GM19193 (cell line): ENCODE data around the gene EML6.

ENCODE experiments used
- POLR2A ChIP-seq: IDR thresholded peaks from 4 replicates; pipeline ENCODE4 v1.6.1; 2011; ENCODE audit not compliant: insufficient read depth, insufficient read length; ENCODE audit errors: extremely low read depth

EML6 gene

GRCh38 chr2:54912305-54912704 is 188.8 kb downstream of the EML6 start:
- no peak for TF ChIP-seq POLR2A

- TF ChIP-seq POLR2A, result no peak
These were observed 189.4 kb downstream of the EML6 start for GRCh38 chr2:54912893-54913292.

DNA sequence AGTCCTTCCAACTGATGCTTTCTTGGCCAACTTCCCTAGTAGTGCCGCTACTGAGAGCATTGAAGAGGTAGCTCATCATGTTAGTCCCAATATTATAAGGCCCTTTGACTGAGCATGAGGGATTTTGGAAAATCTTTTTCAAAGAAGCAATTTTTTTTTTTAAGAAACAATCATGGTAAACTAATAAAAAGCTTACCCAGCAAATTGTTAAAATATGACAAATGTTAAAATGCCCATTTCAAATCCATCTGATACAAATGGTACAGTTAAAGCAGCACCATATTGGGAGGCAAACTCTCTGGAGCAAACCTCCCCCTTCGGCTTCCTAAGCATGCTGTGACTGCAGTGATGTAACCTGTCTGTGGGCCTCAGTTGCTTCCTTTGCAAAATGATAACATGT is 191.2 kb downstream of the EML6 start:
- no peak for TF ChIP-seq POLR2A

DNA sequence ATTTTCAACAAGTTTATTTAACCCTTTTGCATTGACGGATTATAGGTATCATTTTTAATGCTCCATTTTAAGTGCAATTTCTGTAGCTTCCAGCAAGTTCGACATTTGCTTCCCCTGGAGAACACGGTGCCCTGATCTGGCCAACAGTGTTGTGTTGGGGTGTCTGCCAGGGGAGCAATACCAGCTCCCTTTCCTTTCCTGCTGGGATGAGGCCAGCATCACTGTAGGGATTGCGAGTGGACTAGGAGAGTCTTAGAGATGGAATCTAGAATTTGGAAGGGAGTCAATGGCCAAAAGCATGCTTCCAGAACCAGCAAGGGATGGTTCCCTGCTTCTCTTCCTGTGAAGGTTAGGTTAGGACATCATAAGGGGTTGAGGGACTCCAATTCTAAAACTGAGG is 191.6 kb downstream of the EML6 start:
- TF ChIP-seq POLR2A, result no peak

DNA sequence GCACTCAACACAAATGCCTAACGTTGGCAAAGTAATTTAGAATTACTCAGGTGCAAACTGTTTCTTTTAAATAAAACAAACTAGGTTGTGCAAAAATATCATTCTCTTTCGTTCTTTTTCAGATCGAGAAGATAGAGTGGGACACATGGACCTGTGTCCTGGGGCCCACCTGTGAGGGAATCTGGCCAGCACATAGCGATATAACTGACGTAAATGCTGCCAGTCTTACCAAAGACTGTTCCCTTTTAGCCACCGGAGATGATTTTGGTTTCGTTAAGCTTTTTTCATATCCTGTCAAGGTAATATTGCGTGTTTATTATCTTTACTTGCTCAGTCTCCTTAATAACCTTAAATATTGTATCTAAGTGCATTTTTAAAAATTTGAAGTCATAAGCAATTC is 193.2 kb downstream of the EML6 start:
- no peak for TF ChIP-seq POLR2A

GRCh38 chr2:54918647-54919280 is 195.3 kb downstream of the EML6 start:
- no peak for TF ChIP-seq POLR2A

DNA sequence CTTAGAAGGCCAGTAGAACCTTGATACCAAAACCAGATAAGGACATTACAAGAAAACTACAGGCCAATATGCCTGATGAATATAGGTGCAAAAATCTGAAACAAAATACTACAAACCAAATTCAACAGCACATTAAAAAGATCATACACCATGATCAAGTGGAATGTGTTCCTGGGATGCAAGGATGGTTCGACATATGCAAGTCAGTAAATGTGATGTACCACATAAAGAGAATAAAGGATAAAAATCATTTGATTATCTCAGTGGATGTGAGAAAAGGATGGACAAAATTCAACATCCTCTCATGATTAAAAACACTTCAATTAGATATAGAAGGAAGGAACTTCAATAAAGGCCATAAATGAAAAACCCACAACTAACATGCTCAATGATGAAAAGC is 197.2 kb downstream of the EML6 start:
- no peak for TF ChIP-seq POLR2A

GRCh38 chr2:54924121-54924520 is 200.7 kb downstream of the EML6 start:
- no peak for TF ChIP-seq POLR2A

GRCh38 chr2:54925022-54925421 is 201.6 kb downstream of the EML6 start:
- no peak for TF ChIP-seq POLR2A

DNA sequence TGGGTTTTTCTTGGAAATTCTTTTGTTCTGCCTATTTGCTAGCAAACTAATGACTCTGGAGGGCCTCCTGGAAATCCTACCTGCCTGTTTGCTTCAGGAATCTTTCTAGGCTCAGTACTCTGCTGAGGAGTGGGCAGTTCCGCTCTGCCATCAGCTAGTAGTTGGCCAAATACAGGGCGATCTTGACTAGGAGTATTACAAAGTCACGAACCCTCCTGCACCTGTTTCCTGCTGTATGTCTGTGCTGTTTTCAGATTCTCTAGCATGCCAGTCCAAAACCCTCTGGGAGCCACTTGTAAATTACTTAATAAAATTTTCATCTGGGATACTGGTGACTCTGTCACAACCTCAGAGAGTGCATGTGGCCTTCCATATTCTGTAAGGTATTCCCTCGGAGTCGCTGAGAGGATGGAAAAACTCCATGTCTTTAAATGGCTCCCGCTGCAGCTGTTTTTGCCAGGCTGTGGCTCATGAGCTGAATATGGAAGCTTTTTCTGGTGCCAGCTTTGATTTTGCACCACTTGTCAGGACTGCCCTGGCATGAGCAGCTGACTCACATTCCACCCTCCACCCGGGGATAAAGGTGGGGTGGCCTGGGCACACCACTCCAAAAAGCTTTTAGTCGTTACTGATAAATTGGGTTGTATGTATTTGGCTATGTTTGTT is 203.8 kb downstream of the EML6 start:
- no peak for TF ChIP-seq POLR2A

DNA sequence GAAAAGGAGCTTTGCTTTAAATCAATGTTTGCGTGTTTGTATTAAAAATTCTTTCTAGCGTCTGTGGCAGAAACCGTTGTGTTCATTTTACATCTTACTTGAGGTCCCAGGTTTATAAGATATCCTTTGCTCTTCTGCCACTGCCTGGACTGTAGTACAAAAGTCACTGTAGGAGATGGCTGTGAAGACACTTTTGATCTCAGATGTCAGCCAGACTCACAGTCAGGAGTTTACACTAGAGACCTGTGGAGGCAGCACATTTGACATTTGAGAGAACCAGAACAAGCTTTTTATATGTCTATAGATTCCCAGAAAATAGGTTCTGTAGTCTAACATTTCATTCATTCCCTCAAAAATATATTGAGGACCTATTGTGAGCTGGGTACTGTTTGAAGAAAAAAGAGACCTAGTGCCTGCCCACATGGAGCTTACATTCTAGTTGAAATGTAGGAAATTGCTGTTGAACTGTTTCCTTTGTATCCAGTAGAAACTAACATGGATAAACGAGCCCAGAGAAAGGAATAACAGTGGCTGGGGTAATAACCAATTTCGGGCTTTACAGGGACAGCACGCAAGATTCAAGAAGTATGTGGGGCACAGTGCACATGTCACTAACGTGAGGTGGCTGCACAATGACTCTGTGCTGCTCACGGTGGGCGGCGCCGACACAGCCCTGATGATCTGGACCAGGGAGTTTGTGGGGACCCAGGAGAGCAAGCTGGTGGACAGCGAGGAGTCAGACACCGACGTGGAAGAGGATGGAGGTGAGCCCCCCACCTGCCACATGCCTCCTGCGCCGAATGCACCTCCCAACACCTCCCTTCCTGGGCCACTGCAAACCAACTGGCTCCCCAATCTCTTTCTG is 204.5 kb downstream of the EML6 start:
- no peak for TF ChIP-seq POLR2A

DNA sequence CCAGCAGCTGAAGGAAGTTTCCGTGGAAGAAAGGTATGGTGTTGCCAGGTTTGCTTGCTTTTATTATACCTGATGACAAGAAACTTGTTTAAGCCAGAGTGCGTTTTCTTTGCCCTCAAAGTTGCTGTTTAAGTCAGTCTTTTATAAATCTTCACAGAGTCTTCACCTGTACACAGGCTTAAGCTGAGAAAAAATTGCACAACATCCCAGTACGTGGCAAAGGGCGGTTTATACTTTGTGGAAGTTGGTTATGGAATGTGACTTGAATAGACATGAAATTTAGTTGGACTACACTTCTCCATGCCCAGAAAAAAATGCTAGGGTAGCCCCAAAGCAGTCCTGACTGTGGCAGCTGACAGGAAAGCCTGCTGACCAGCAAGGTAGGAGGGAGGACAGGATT is 205.3 kb downstream of the EML6 start:
- TF ChIP-seq POLR2A, result no peak

- TF ChIP-seq POLR2A, result no peak
These were observed 208.0 kb downstream of the EML6 start for GRCh38 chr2:54931473-54931872.

- TF ChIP-seq POLR2A, result no peak
These were observed 211.9 kb downstream of the EML6 start for GRCh38 chr2:54935389-54935788.

DNA sequence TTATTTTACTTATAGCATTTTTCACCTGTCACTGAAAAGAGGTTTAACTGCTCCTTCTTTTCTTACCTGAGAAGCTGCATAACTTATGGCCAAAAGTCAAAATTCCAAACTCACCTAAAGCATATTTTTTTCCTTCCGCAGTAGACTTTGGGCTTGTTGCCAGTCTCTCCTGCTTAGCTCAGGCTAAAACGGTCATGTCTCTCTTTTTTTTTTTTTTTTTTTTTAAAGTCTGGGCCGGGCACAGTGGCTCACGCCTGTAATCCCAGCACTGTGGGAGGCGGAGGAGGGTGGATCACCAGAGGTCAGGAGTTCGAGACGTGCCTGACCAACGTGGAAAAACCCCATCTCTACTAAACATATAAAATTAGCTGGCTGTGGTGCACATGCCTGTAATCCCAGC is 213.3 kb downstream of the EML6 start:
- TF ChIP-seq POLR2A, result no peak

GRCh38 chr2:54939446-54940118 is 216.1 kb downstream of the EML6 start:
- no peak for TF ChIP-seq POLR2A

- TF ChIP-seq POLR2A, result no peak
These were observed 217.3 kb downstream of the EML6 start for GRCh38 chr2:54940723-54941122.
